ENCODE data around the gene SLC27A5. TPM values are rescaled to one million over a fixed set of nuclear protein-coding genes. Genes with fewer than 3 reads are reported as not detected.

SLC27A5 gene
- total and polyA plus RNA-seq, 9 of the 15 experiments (the other 6 are each of a cell fraction or from before 2014, with no cell fraction given) = 42.2 to 318 (median 64.7) TPM

- in situ Hi-C loops (cut with MboI) (no loop called here), intact Hi-C loops (cut with micrococcal nuclease) (loop anchor here (5.0 kb wide), 1 partner anchor 328 kb away; the partner anchor contains the start of gene ZNF274)
- Histone ChIP-seq H3K27me3 (ENCODE audit: control insufficient read depth in 2 of 2, insufficient read depth in 2 of 2, low read length in 2 of 2) (no peaks in the 10 kb centered on the region), H3K9me3 (replicated peaks; ENCODE audit: control insufficient read depth, insufficient read depth, low read depth, low read length) (peaks cover 2% of the 10 kb centered on the region; the same call in 1 of the 2 replicates), H3K4me3 (no peak overlapping the region), H2AFZ (ENCODE audit: low read depth, low read length) (peak overlapping the region; percentile 70; the same call in 1 of the 2 replicates), H3K9ac (ENCODE audit: insufficient read depth in 1 of 2, low read depth in 2 of 2, low read length in 2 of 2) (peak overlapping the region in 1 of 2 experiments; percentile 75; a peak in 2 of 4 replicates), H3K79me2 (ENCODE audit: control insufficient read depth, insufficient read depth, low read length) (peaks cover 9% of the 10 kb centered on the region), H3K4me2 (ENCODE audit: insufficient read depth, low read length) (peak overlapping the region; percentile 66; the same call in 1 of the 2 replicates), H3K9me1 (ENCODE audit: control insufficient read depth, insufficient read depth, low read length) (peaks cover 7% of the 10 kb centered on the region), H3K36me3 (ENCODE audit: control insufficient read depth, insufficient read depth, low read length) (peaks cover 7% of the 10 kb centered on the region; the same call in 2 of the 3 replicates), H3K27ac (ENCODE audit: extremely low read depth, low read depth, low read length) (no peak overlapping the region; the same call in 2 of the 3 replicates), H4K20me1 (replicated peaks; ENCODE audit: control insufficient read depth, insufficient read depth, low read length) (no peaks in the 10 kb centered on the region), H3K4me1 (replicated peaks in 1 of 2; ENCODE audit: control insufficient read depth in 2 of 2, insufficient read depth in 2 of 2, low read length in 2 of 2) (peaks cover 9 to 42% of the 10 kb centered on the region in 2 experiments; a peak in 4 of 5 replicates)
- ATAC-seq (no peak), FAIRE-seq (peak; percentile 64), DNase-seq (ENCODE audit: extremely low read depth in 1 of 4, low spot score in 3 of 4) (no peak)
- BruUV-seq (replicated peaks) = no TSS peak
- ChIA-PET CTCF (ENCODE audit: low intra/inter-chr PET ratio) (no interaction called here), POLR2A (interaction anchor here (0.6 to 2.7 kb wide), 2 partner anchors 10 to 44 kb away, joined by 3 to 10 read pairs; partner anchors contain the start of gene ZBTB45)
- TF ChIP-seq CREB1 (IDR thresholded peaks at IDR 0.05) = no peak
- TF ChIP-seq CREB1 (CRISPR knock-in tag; IDR thresholded peaks at IDR 0.05) = 0 out of 2 replicates have a peak, but pooled peaks have one; percentile 0
- no peak for TF ChIP-seq CCNT2 (IDR thresholded peaks at IDR 0.05; ENCODE audit: borderline replicate concordance, extremely low read depth, insufficient read length, low read depth, low read length)
- no peak for TF ChIP-seq ATF1 (CRISPR knock-in tag; IDR thresholded peaks at IDR 0.05)
- TF ChIP-seq ATF1 (tag; IDR thresholded peaks at IDR 0.05) = 0 out of 2 replicates have a peak, but pooled peaks have one; percentile 2
- TF ChIP-seq ZNF134 (CRISPR knock-in tag; conservative IDR thresholded peaks at IDR 0.05) = no peak
- no peak for TF ChIP-seq POLR2G (IDR thresholded peaks at IDR 0.05; ENCODE audit: low read depth, low read length)
- TF ChIP-seq TCF7 (IDR thresholded peaks at IDR 0.05; ENCODE audit: borderline replicate concordance) = 0 out of 2 replicates have a peak, but pooled peaks have one; percentile 2
- no peak for TF ChIP-seq NR2C1 (IDR thresholded peaks at IDR 0.05)
- TF ChIP-seq NR2C1 (tag; IDR thresholded peaks at IDR 0.05) = 0 out of 2 replicates have a peak, but pooled peaks have one; percentile 11
- peak; percentile 2; the same call in 1 of the 2 replicates for TF ChIP-seq TFAP4 (CRISPR knock-in tag; IDR thresholded peaks at IDR 0.05; ENCODE audit: borderline replicate concordance)
- TF ChIP-seq NRF1 (conservative IDR thresholded peaks at IDR 0.05 in 1 of 2, IDR thresholded peaks at IDR 0.05 in 1 of 2) = 0 out of 4 replicates have a peak, but pooled peaks have one; percentile 15 to 49
- TF ChIP-seq TAF1 (IDR thresholded peaks at IDR 0.05; ENCODE audit: control insufficient read depth, extremely low read depth, insufficient read depth, low read length, severe bottlenecking) = no peak
- TF ChIP-seq NUFIP1 (IDR thresholded peaks at IDR 0.05; ENCODE audit: partially characterized antibody) = no peak
- TF ChIP-seq NR2C2 (CRISPR knock-in tag; IDR thresholded peaks at IDR 0.05) = no peak
- peak; percentile 36; the same call in 1 of the 2 replicates for TF ChIP-seq NR2C2 (tag; IDR thresholded peaks at IDR 0.05)
- WGBS (ENCODE audit: insufficient coverage, low coverage, missing lambda C conversion rate) = 60% methylated on average over 7 of the region's 8 CpGs
Observed at GRCh38 chr19:58510084-58510862, 1.5 kb downstream of the SLC27A5 start.

Measured in K562 (cell line).